Effector memory CD8-positive, alpha-beta T cell (primary cell): ENCODE results near the gene DPT.
"Not testable (repeated sequence)": the region's sequence is repeated elsewhere in the genome, so short reads cannot be mapped to it uniquely, and the experiment has no call there.

ENCODE experiments used
- ATAC-seq: fragments of 150-1000 bp; cut with Tn5 transposase; replicated peaks from 2 replicates; pipeline ENCODE4 v1.10.0; 2021; ENCODE audit warnings: mild to moderate bottlenecking, moderate library complexity
- DNase-seq, 3 experiments: peaks; one replicate each; pipeline ENCODE4 v3.0.0; 2021
- H3K27ac Mint-ChIP-seq, 2 donors: one replicate each; pipeline ENCODE4 v1.8.0; 2022; ENCODE audit warnings: mild to moderate bottlenecking in 2 of 2, mixed read lengths in 2 of 2, moderate library complexity in 2 of 2
- H3K27me3 Mint-ChIP-seq, 2 donors: one replicate each; pipeline ENCODE4 v1.8.0; 2022; ENCODE audit warnings: mixed read lengths in 2 of 2
- H3K36me3 Mint-ChIP-seq: one replicate; pipeline ENCODE4 v1.8.0; 2022; ENCODE audit warnings: mild to moderate bottlenecking, moderate library complexity, mixed read lengths; ENCODE audit not compliant: insufficient read depth
- H3K4me1 Mint-ChIP-seq, 2 donors: one replicate each; pipeline ENCODE4 v1.8.0; 2022; ENCODE audit warnings: low read depth in 2 of 2, mixed read lengths in 2 of 2
- H3K4me3 Mint-ChIP-seq, 2 donors: one replicate each; pipeline ENCODE4 v1.8.0; 2022; ENCODE audit warnings: mild to moderate bottlenecking in 2 of 2, mixed read lengths in 2 of 2, moderate library complexity in 2 of 2
- H3K9me3 Mint-ChIP-seq, 2 donors: one replicate each; pipeline ENCODE4 v1.8.0; 2022; ENCODE audit warnings: mixed read lengths in 2 of 2
- total RNA-seq, 9 experiments: gene quantifications; one replicate each; lab custom pipeline; 2026; lab: John Stamatoyannopoulos, UW

DPT gene
- total RNA-seq: 0 reads per million in 9 experiments

DNA sequence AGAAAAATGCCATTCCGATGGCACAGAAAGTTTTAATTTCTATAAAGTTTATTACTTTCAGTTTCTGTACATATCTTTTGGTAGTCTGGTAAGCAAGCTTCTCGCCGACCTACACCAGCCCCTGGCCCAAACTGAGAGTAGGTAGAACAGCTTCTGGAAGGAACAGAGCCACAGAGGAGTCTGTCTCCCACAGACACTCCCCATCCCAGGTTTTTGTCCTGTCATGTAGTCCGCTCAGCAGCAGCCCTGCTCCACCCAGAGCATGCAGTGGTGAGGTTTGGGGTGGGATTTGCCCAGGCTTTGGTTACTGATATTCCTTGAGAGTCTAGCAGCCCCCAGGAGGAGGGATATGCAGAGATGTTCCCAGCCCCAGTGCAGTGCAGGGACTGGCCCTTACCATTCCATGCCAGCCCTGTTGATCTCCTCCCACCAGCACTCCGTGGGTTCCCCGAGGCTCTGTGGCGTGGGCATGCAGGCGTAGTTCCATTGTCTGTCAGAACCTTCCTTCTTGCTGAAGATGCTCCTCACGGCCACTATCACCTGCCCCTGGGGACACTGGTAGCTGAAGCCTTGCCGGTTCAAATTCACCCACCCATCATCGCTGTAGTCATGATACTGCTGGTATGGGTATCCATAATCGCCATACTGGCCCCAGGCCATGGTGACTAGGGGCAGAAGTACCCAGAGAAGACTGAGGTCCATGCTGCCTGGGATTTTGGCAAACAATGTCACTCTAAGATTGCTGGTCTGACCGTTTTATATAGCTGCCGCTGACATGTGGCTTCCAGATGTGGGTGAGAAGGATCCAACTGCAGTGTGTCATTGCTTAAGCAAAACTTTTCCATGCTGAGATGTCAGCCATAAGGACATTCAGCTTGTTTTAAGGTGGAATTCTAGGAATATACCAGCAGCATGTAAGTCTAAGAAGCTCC lies at the start of gene DPT:
TSS of gene DPT (minus strand) at position 734 of the 932 bp plus-strand sequence. CDS start at position 702, 32 bp downstream.
- H3K27ac Mint-ChIP-seq: no peak within 1 kb of the TSS
- peaks cover 0 to 7% of the 10 kb centered on the region in 2 donors for H3K27me3 Mint-ChIP-seq
- H3K9me3 Mint-ChIP-seq: no peaks in the 10 kb centered on the region
- DNase-seq (no peak), ATAC-seq (no peak)
- no peak within 1 kb of the TSS for H3K4me3 Mint-ChIP-seq
- peaks cover 4% of the 10 kb centered on the region for H3K36me3 Mint-ChIP-seq
- H3K4me1 Mint-ChIP-seq: no peaks in the 10 kb centered on the region

DNA sequence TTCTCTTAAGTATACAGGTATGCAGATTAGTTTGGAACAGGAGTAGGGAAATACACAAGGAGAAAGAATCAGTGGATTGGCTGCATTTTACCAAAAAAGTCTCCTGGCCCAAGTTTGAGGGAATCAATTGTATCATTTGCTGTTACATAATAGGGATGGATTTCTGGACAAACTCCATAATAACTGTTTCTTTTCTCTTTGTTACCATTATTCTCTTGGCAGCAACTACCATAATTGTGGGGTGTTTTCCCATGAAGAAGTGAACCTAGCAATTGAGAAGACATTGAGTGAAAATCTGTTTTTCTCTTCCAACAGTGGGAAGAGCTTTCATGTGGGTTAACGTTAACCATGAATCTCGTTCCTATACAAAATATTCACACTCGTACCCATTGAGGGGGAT lies 46.4 kb upstream of the DPT start:
- H3K36me3 Mint-ChIP-seq: no peaks in the 10 kb centered on the region
- ATAC-seq: no peak
- DNase-seq: no peak
- H3K9me3 Mint-ChIP-seq: no peaks in the 10 kb centered on the region
- no peaks in the 10 kb centered on the region for H3K27me3 Mint-ChIP-seq
- no peak overlapping the region for H3K4me3 Mint-ChIP-seq
- no peak overlapping the region for H3K27ac Mint-ChIP-seq
- H3K4me1 Mint-ChIP-seq: no peaks in the 10 kb centered on the region

DNA sequence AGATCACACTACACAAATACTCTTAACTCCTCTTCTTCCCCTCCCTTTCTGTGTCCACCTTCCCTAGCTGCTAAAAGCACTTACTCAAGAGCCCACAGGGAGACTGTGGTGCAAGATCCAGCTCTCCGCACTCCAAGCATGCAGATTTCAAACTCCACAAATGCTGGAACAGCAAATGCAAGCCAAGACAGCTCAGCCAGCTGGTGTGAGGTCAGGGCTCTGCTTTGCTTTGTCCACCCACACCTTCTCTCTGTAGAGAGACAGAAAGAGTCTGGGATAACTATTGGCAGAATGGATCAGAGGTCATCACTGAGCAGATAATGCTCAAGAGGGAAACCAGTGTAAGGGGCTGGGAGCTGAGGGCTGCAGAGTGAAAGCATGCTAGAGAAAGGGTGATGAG lies 45.2 kb upstream of the DPT start:
- no peak for ATAC-seq

DNA sequence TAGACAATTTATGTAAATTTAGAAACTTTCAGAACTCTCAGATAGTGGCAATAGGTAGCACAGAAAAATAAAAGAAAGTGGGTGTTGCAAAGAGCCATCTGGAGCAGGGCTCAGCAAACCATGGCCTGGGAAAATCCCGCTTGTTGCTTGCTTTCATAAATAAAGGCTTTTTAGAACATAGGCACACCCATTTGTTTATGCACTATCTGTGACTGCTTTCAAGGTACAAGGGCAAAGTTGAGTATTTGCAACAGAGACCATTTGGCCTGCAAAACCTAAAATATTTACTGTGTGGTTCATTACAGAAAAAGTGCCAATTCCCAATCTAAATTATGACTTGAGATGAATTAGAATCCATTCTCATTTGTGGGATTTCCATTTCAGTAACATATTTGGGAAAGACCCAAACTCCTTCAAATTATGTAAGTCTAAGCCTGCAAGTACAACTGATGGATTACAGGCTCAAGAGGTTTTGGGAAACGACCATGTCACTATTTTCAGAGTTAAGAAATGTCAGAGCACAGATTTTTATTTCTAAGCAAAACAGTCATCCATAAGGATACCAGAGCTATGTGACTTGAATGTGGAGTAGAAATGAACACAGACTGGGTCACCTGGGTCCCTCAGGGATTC lies 43.5 kb upstream of the DPT start:
- ATAC-seq (no peak), DNase-seq (no peak)
- H3K4me3 Mint-ChIP-seq: no peak overlapping the region
- no peaks in the 10 kb centered on the region for H3K36me3 Mint-ChIP-seq
- H3K27me3 Mint-ChIP-seq: no peaks in the 10 kb centered on the region
- peaks cover 0 to 2% of the 10 kb centered on the region in 2 donors for H3K9me3 Mint-ChIP-seq
- no peaks in the 10 kb centered on the region for H3K4me1 Mint-ChIP-seq
- no peak overlapping the region for H3K27ac Mint-ChIP-seq

More for the DNA sequence above, 45.2 kb upstream of the DPT start:
- Mint-ChIP-seq H3K4me3 (no peak overlapping the region), H3K27ac (no peak overlapping the region), H3K9me3 (peaks cover 0 to 2% of the 10 kb centered on the region in 2 donors), H3K27me3 (no peaks in the 10 kb centered on the region), H3K4me1 (no peaks in the 10 kb centered on the region), H3K36me3 (no peaks in the 10 kb centered on the region)
- no peak for DNase-seq

DNA sequence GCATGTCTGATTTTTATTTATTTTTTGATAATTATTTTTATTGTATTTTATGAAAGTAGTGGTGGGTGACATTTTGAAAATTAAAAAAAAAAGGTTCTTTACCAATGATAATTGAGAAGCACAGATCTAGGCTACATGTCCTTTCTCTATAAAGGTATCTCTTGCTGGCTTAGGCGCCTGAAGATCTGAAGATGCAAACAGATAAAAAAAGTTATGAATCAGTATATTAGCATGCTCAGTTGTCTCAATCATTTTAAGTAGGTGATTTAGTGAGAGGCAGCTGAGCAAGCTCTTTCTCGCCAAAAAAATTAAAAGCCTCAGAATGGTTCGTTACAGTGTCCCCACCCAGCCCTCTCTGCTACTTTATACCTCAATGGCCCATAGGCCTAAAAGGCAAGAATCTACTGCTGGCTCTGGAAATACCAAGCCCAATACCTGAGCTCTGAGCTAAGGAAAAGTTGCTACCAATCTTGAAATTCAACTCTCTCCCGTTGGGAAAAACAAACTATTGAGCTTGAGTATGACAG lies 42.2 kb upstream of the DPT start:
- H3K9me3 Mint-ChIP-seq: peaks cover 0 to 2% of the 10 kb centered on the region in 2 donors
- H3K4me3 Mint-ChIP-seq: no peak overlapping the region
- no peaks in the 10 kb centered on the region for H3K4me1 Mint-ChIP-seq
- no peaks in the 10 kb centered on the region for H3K36me3 Mint-ChIP-seq
- DNase-seq (no peak), ATAC-seq (no peak)
- H3K27ac Mint-ChIP-seq: no peak overlapping the region
- H3K27me3 Mint-ChIP-seq: no peaks in the 10 kb centered on the region

DNA sequence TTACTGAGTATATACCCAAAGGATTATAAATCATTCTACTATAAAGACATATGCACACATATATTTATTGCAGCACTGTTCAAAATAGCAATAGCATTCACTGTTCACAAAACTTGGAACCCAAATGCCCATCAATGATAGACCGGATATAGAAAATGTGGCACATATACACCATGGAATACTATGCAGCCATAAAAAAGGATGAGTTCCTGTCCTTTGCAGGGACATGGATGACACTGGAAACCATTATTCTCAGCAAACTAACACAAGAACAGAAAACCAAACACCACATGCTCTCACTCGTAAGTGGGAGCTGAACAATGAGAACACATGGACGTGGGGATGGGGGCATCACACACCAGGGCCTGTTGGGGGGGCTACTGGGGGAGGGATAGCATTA lies 40.9 kb upstream of the DPT start:
- not testable (repeated sequence) for H3K4me3 Mint-ChIP-seq, H3K9me3 Mint-ChIP-seq

DNA sequence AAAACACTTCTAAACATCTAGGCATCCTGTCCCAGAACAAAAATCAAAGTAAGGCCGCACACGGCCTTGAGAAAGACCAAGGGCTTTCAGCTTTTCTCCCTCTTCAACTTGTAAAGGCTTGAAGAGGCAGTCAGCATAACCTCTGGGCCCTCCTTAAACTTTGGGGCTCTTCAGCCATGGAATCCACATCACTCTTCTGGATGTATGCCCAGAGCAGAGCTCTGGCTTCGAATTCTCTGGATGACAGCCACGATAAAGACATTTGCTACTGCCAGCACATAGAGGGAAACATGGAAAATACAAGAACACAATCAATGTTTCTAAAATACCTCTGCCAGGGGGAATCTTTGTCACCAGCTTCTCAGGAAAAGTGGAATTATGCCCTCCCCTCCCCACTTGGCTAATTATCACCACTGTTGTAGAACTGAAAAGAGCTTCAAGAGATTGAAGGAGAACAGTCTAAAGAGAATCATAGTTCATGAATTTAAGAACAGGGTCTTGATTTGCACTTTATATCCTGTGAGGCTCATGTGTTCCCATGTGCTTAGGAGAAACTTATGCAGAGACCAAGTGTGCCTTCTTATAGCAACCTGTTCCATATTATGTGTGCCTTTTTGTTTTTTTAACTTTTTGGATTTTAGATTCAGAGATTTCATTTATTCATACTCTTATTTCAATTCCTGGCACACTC lies 39.0 kb upstream of the DPT start:
- H3K27ac Mint-ChIP-seq: no peak overlapping the region
- DNase-seq (no peak), ATAC-seq (no peak)
- H3K4me1 Mint-ChIP-seq: no peaks in the 10 kb centered on the region
- H3K9me3 Mint-ChIP-seq: peaks cover 0 to 2% of the 10 kb centered on the region in 2 donors
- H3K36me3 Mint-ChIP-seq: no peaks in the 10 kb centered on the region
- no peaks in the 10 kb centered on the region for H3K27me3 Mint-ChIP-seq
- H3K4me3 Mint-ChIP-seq: no peak overlapping the region

More for the DNA sequence above, 40.9 kb upstream of the DPT start:
- ATAC-seq, H3K27ac Mint-ChIP-seq, DNase-seq, H3K36me3 Mint-ChIP-seq, H3K4me1 Mint-ChIP-seq, H3K27me3 Mint-ChIP-seq: not testable (repeated sequence)

DNA sequence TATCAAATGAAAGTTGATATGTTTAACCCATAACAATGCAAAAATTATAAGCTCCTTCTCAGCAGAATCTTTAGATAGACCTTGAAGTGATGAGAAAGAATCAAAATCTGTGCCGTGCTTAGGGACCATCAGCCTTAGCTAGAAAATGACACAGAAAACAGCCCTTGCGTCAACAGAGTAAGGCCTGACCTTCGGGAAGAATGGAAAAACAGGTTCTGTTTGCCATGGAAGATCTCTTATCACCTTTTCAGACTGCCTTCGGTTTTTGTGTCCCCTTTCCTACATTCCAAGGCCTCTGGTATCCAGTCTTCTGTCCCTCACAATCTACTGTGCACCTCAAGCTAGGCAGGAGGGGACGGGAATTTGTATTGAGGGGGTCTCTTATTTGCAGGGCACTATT lies 37.6 kb upstream of the DPT start:
- ATAC-seq (no peak), DNase-seq (no peak)
- Mint-ChIP-seq H3K4me1 (no peaks in the 10 kb centered on the region), H3K4me3 (no peak overlapping the region), H3K36me3 (no peaks in the 10 kb centered on the region), H3K27me3 (no peaks in the 10 kb centered on the region), H3K9me3 (peaks cover 0 to 2% of the 10 kb centered on the region in 2 donors), H3K27ac (no peak overlapping the region)

DNA sequence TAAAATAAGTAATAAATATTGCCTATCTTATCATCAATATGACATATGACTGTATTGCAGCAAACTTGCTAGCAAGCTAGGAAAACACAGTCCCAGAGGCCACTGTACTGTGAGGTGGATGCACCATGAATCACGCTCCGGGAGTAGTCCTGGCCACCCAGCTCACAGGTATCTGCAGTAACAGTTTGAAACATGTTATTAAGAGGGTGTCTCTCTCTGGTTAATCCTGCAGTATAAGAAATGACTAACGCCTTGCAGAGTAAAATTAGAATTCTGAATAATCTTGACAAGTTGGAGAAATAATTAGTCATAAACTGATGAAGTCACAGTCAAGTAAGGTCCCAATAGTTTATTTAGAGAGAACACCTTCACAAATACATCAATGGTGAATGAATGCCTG lies 34.0 kb upstream of the DPT start:
- no peak overlapping the region for H3K4me3 Mint-ChIP-seq
- ATAC-seq (no peak), DNase-seq (no peak)
- no peaks in the 10 kb centered on the region for H3K36me3 Mint-ChIP-seq
- H3K27ac Mint-ChIP-seq: no peak overlapping the region
- no peaks in the 10 kb centered on the region for H3K9me3 Mint-ChIP-seq
- H3K4me1 Mint-ChIP-seq: no peaks in the 10 kb centered on the region
- no peaks in the 10 kb centered on the region for H3K27me3 Mint-ChIP-seq

DNA sequence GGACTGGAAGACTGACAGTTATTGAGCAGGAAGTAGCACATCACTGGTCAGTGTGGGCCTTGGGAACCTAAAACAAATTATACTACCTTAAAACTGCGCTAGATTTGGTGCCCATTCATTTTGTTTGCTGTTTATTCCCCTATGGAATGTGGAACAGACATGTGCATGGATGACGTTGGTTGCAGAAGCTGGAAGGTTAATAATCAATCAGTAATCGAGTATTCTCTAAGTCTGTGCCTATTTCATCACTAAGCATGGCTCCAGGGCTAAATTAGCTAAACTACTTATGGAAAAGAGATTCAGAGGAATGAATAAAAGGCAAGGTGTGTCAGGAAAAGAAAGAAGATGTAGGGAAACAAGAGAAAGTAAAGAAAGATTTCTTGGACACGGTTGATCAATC lies 33.5 kb upstream of the DPT start:
- H3K27me3 Mint-ChIP-seq: no peaks in the 10 kb centered on the region
- no peaks in the 10 kb centered on the region for H3K9me3 Mint-ChIP-seq
- no peaks in the 10 kb centered on the region for H3K4me1 Mint-ChIP-seq
- no peak overlapping the region for H3K27ac Mint-ChIP-seq
- DNase-seq (no peak), ATAC-seq (no peak)
- H3K4me3 Mint-ChIP-seq: no peak overlapping the region
- no peaks in the 10 kb centered on the region for H3K36me3 Mint-ChIP-seq

DNA sequence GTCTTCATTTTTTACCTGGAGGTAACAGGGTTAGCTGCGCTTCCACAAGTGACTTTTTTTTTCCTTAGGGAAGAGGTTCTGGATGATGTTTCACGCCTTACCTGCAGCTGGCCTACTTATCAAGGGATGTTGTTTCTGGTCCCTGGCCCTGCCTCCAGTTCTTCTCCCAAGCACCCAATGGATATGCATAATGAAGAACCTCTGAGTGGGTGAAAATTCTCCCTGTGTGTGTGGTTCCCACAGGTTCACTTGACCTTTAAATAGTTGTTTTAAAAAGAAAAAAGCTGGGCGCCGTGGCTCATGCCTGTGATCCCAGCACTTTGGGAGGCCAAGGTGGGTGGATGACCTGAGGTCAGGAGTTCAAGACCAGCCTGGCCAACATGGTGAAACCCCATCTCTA lies 31.8 kb upstream of the DPT start:
- ATAC-seq: no peak
- Mint-ChIP-seq H3K4me3 (no peak overlapping the region), H3K9me3 (no peaks in the 10 kb centered on the region), H3K27me3 (peaks cover 0 to 9% of the 10 kb centered on the region in 2 donors), H3K27ac (no peak overlapping the region), H3K36me3 (no peaks in the 10 kb centered on the region), H3K4me1 (no peaks in the 10 kb centered on the region)
- DNase-seq: no peak

DNA sequence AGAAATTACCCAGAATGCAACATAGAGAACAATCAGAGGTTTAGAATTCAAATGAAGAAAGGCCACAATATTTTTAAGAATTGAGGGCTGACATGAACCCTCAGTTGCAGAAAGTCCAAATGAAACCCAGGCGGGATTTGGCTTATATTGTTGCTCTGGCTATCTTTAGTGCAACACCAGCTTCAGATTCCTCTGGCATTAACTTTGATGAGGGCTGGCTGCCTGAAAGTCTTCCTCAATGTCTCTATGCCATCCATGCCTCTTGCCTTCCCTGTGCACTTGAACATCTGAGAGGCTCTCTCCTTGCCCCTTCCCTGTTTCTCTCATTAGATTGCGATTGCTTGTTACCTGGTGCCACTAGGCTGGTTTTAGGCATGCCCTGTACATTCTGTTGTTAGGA lies 31.2 kb upstream of the DPT start:
- no peak overlapping the region for H3K4me3 Mint-ChIP-seq
- ATAC-seq: no peak
- H3K27ac Mint-ChIP-seq: no peak overlapping the region
- H3K36me3 Mint-ChIP-seq: no peaks in the 10 kb centered on the region
- H3K9me3 Mint-ChIP-seq: no peaks in the 10 kb centered on the region
- H3K27me3 Mint-ChIP-seq: peaks cover 0 to 9% of the 10 kb centered on the region in 2 donors
- H3K4me1 Mint-ChIP-seq: no peaks in the 10 kb centered on the region
- no peak for DNase-seq

DNA sequence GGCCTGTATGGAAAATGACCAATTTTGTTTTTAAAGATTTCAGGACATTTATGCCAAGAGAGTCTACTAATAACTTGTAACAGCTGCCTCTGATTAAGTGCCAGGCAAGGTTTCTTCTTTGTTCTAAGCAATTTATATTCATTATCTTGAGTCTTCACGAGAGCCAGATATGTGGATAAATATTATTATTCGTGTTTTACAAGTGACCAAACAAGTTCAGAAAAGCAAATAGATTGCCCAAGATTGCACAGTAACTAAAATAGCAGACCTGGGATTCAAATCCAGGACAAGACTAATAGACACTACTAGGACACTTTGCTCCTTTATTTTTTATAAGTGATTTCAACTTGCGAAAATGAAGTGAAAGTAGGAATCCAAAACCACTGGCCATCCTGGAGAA lies 30.1 kb upstream of the DPT start:
- no peak for ATAC-seq
- H3K4me3 Mint-ChIP-seq: no peak overlapping the region
- no peaks in the 10 kb centered on the region for H3K9me3 Mint-ChIP-seq
- no peak overlapping the region for H3K27ac Mint-ChIP-seq
- H3K4me1 Mint-ChIP-seq: no peaks in the 10 kb centered on the region
- no peak for DNase-seq
- no peaks in the 10 kb centered on the region for H3K36me3 Mint-ChIP-seq
- H3K27me3 Mint-ChIP-seq: peaks cover 9 to 19% of the 10 kb centered on the region in 2 donors
